Activated T-cell treated with anti-CD3 and anti-CD28 coated beads, Interleukin-2, amount 50 U/mL, for 24 hours (primary cell): ENCODE results near the gene SH3PXD2B.
"Not testable (repeated sequence)": the region's sequence is repeated elsewhere in the genome, so short reads cannot be mapped to it uniquely, and the experiment has no call there.

Experiments
- DNase-seq: peaks from one replicate; pipeline ENCODE4 v3.0.0-alpha.2; 2020
- H3K27ac Mint-ChIP-seq: 2 replicates; pipeline ENCODE4 v1.8.0; 2020; ENCODE audit warnings: mild to moderate bottlenecking, mixed read lengths
- H3K27me3 Mint-ChIP-seq: 2 replicates; pipeline ENCODE4 v1.8.0; 2020; ENCODE audit warnings: mixed read lengths
- H3K36me3 Mint-ChIP-seq: 2 replicates; pipeline ENCODE4 v1.8.0; 2020; ENCODE audit warnings: low read depth, mixed read lengths
- H3K4me1 Mint-ChIP-seq: 2 replicates; pipeline ENCODE4 v1.8.0; 2020; ENCODE audit warnings: low read depth, mixed read lengths
- H3K4me3 Mint-ChIP-seq: 2 replicates; pipeline ENCODE4 v1.8.0; 2020; ENCODE audit warnings: mild to moderate bottlenecking, moderate library complexity, mixed read lengths
- H3K9me3 Mint-ChIP-seq: 2 replicates; pipeline ENCODE4 v1.8.0; 2020; ENCODE audit warnings: mixed read lengths

Gene SH3PXD2B

GRCh38 chr5:172288465-172288864 is 165.9 kb downstream of the SH3PXD2B start:
- DNase-seq = no peak
- no peaks in the 10 kb centered on the region for H3K36me3 Mint-ChIP-seq
- no peaks in the 10 kb centered on the region for H3K9me3 Mint-ChIP-seq
- no peak overlapping the region for H3K27ac Mint-ChIP-seq
- no peaks in the 10 kb centered on the region for H3K27me3 Mint-ChIP-seq
- H3K4me3 Mint-ChIP-seq = no peak overlapping the region
- H3K4me1 Mint-ChIP-seq = peaks cover 10% of the 10 kb centered on the region

GRCh38 chr5:172287140-172287539 is 167.2 kb downstream of the SH3PXD2B start:
- H3K9me3 Mint-ChIP-seq, DNase-seq, H3K27ac Mint-ChIP-seq, H3K27me3 Mint-ChIP-seq, H3K36me3 Mint-ChIP-seq, H3K4me3 Mint-ChIP-seq: not testable (repeated sequence)
- peaks cover 15% of the 10 kb centered on the region for H3K4me1 Mint-ChIP-seq

GRCh38 chr5:172285226-172286143 is 168.8 kb downstream of the SH3PXD2B start:
- Mint-ChIP-seq H3K4me1 (peaks cover 28% of the 10 kb centered on the region), H3K27ac (no peak overlapping the region), H3K4me3 (peak overlapping the region; percentile 81), H3K9me3 (no peaks in the 10 kb centered on the region), H3K27me3 (no peaks in the 10 kb centered on the region), H3K36me3 (peaks cover 10% of the 10 kb centered on the region)
- no peak for DNase-seq

- Mint-ChIP-seq H3K4me3 (peak overlapping the region; percentile 81), H3K4me1 (peaks cover 28% of the 10 kb centered on the region), H3K36me3 (peaks cover 10% of the 10 kb centered on the region), H3K9me3 (no peaks in the 10 kb centered on the region), H3K27ac (peak overlapping the region; percentile 76), H3K27me3 (no peaks in the 10 kb centered on the region)
- DNase-seq = no peak
These were observed 169.7 kb downstream of the SH3PXD2B start for GRCh38 chr5:172284611-172284980.

- Mint-ChIP-seq H3K27ac (peak overlapping the region; percentile 76), H3K36me3 (peaks cover 11% of the 10 kb centered on the region), H3K9me3 (no peaks in the 10 kb centered on the region), H3K27me3 (no peaks in the 10 kb centered on the region), H3K4me1 (peaks cover 28% of the 10 kb centered on the region), H3K4me3 (peak overlapping the region; percentile 81)
- peak; percentile 89 for DNase-seq
These were observed 170.3 kb downstream of the SH3PXD2B start for GRCh38 chr5:172283862-172284610.

- Mint-ChIP-seq H3K27ac (peak within 1 kb of the TSS; percentile 88), H3K4me3 (peak within 1 kb of the TSS; percentile 89), H3K36me3 (peaks cover 11% of the 10 kb centered on the region), H3K4me1 (peaks cover 28% of the 10 kb centered on the region), H3K27me3 (no peaks in the 10 kb centered on the region), H3K9me3 (no peaks in the 10 kb centered on the region)
- peak; percentile 90 for DNase-seq
These were observed 171.1 kb downstream of the SH3PXD2B start, which contains the start of gene UBTD2 for GRCh38 chr5:172283020-172283861. Gene UBTD2 (minus strand): TSS chr5:172283764. CDS start chr5:172283665, 99 bp downstream.

GRCh38 chr5:172282272-172283019 is 171.9 kb downstream of the SH3PXD2B start:
- DNase-seq = no peak
- Mint-ChIP-seq H3K4me1 (peaks cover 35% of the 10 kb centered on the region), H3K9me3 (no peaks in the 10 kb centered on the region), H3K27me3 (no peaks in the 10 kb centered on the region), H3K4me3 (peak overlapping the region; percentile 89), H3K27ac (peak overlapping the region; percentile 88), H3K36me3 (peaks cover 18% of the 10 kb centered on the region)

- Mint-ChIP-seq H3K27me3 (no peaks in the 10 kb centered on the region), H3K4me3 (peak overlapping the region; percentile 89), H3K9me3 (no peaks in the 10 kb centered on the region), H3K36me3 (peaks cover 21% of the 10 kb centered on the region), H3K4me1 (peaks cover 42% of the 10 kb centered on the region), H3K27ac (no peak overlapping the region)
- no peak for DNase-seq
These were observed 173.0 kb downstream of the SH3PXD2B start for GRCh38 chr5:172281346-172281745.

- Mint-ChIP-seq H3K4me1 (peaks cover 46% of the 10 kb centered on the region), H3K27ac (no peak overlapping the region), H3K36me3 (peaks cover 23% of the 10 kb centered on the region), H3K27me3 (no peaks in the 10 kb centered on the region), H3K9me3 (no peaks in the 10 kb centered on the region), H3K4me3 (no peak overlapping the region)
- DNase-seq = no peak
These were observed 173.4 kb downstream of the SH3PXD2B start for GRCh38 chr5:172280929-172281328.

- H3K9me3 Mint-ChIP-seq = no peaks in the 10 kb centered on the region
- no peak overlapping the region for H3K27ac Mint-ChIP-seq
- DNase-seq = no peak
- H3K27me3 Mint-ChIP-seq = no peaks in the 10 kb centered on the region
- H3K4me1 Mint-ChIP-seq = peaks cover 52% of the 10 kb centered on the region
- H3K36me3 Mint-ChIP-seq = peaks cover 23% of the 10 kb centered on the region
- H3K4me3 Mint-ChIP-seq = no peak overlapping the region
These were observed 174.0 kb downstream of the SH3PXD2B start for GRCh38 chr5:172280317-172280716.

GRCh38 chr5:172278356-172278755 is 176.0 kb downstream of the SH3PXD2B start:
- no peak for DNase-seq
- Mint-ChIP-seq H3K4me3 (no peak overlapping the region), H3K9me3 (no peaks in the 10 kb centered on the region), H3K4me1 (peaks cover 59% of the 10 kb centered on the region), H3K27ac (no peak overlapping the region), H3K27me3 (no peaks in the 10 kb centered on the region), H3K36me3 (peaks cover 33% of the 10 kb centered on the region)

- H3K27me3 Mint-ChIP-seq = no peaks in the 10 kb centered on the region
- no peaks in the 10 kb centered on the region for H3K9me3 Mint-ChIP-seq
- no peak for DNase-seq
- H3K27ac Mint-ChIP-seq = no peak overlapping the region
- no peak overlapping the region for H3K4me3 Mint-ChIP-seq
- peaks cover 53% of the 10 kb centered on the region for H3K4me1 Mint-ChIP-seq
- peaks cover 25% of the 10 kb centered on the region for H3K36me3 Mint-ChIP-seq
These were observed 178.1 kb downstream of the SH3PXD2B start for GRCh38 chr5:172276214-172276613.
